ENCODE measurements around the gene CCNQ. TPM values are rescaled to one million over a fixed set of nuclear protein-coding genes. Genes with fewer than 3 reads are reported as not detected.
"Not testable (repeated sequence)": the region's sequence is repeated elsewhere in the genome, so short reads cannot be mapped to it uniquely, and the experiment has no call there.

Gene CCNQ
- total and polyA plus RNA-seq, 2 donors (not counting 3 experiments of a cell fraction or from before 2014, with no cell fraction given): 21.3 to 37.0 TPM

GRCh38 chrX:153608376-153608775 is 9.4 kb upstream of the CCNQ start:
- Histone ChIP-seq H3K4me1 (ENCODE audit: control insufficient read depth, extremely low read depth, insufficient read depth, low read length) (no peaks in the 10 kb centered on the region), H2AFZ (ENCODE audit: low read depth, low read length) (no peak overlapping the region), H3K9me1 (replicated peaks; ENCODE audit: control insufficient read depth, extremely low read depth, insufficient read depth, low read length) (no peaks in the 10 kb centered on the region), H3K36me3 (ENCODE audit: control insufficient read depth in 2 of 2, extremely low read depth in 1 of 2, insufficient read depth in 2 of 2, low read length in 2 of 2) (no peaks in the 10 kb centered on the region), H3K27ac (ENCODE audit: insufficient read depth, low read depth, low read length) (no peak overlapping the region), H3K4me2 (ENCODE audit: insufficient read depth, low read length) (no peak overlapping the region), H4K20me1 (replicated peaks; ENCODE audit: control insufficient read depth, extremely low read depth, insufficient read depth, low read length) (no peaks in the 10 kb centered on the region), H3K79me2 (ENCODE audit: control insufficient read depth, insufficient read depth, low read length) (no peaks in the 10 kb centered on the region), H3K9me3 (replicated peaks; ENCODE audit: control insufficient read depth, insufficient read depth, low read length) (no peaks in the 10 kb centered on the region), H3K4me3 (replicated peaks in 1 of 3; ENCODE audit: insufficient read depth in 1 of 3, low read depth in 1 of 3, low read length in 3 of 3) (no peak overlapping the region), H3K9ac (replicated peaks; ENCODE audit: extremely low read depth, insufficient read depth, low read length) (no peak overlapping the region), H3K27me3 (ENCODE audit: control insufficient read depth in 2 of 2, insufficient read depth in 2 of 2, low read length in 2 of 2) (peaks cover 4 to 5% of the 10 kb centered on the region in 2 experiments)
- TF ChIP-seq, protein P1, sequence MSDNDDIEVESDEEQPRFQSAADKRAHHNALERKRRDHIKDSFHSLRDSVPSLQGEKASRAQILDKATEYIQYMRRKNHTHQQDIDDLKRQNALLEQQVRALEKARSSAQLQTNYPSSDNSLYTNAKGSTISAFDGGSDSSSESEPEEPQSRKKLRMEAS (IDR thresholded peaks at IDR 0.05; ENCODE audit: insufficient read depth, insufficient read length): no peak
- ChIA-PET CTCF (interaction anchor here (2.5 kb wide), 1 partner anchor 41 kb away, joined by 12 read pairs; no protein-coding TSS in a partner anchor), POLR2A (no interaction called here)
- BruUV-seq (replicated peaks): no TSS peak
- FAIRE-seq (no peak), DNase-seq (ENCODE audit: low read depth, low spot score) (no peak)
- dilution Hi-C loops (cut with MboI; ENCODE audit: extremely low pct_ligation_motif_present, low sequenced_read_pairs) (no loop called here), intact Hi-C loops (cut with micrococcal nuclease) (no loop called here)

DNA sequence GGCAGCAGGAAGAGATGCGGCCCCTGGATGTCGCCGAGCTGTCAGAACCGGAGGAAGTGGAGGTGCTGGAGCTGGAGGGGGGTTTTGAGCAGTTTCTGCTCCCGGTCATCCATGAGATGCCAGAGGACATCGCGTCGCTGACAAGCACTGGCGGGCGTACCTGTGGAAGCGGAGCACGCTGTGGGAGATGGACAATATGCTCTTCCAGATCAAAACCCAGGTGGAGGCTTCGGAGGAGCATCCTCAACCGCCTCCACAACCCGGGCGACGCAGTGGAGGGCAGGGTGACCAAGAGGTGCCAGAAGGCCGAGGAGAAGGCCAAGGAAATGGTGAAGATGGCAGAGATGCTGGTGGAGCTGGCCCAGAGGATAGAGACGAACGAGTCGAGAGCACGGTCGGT is 7.6 kb upstream of the CCNQ start:
- BruUV-seq (replicated peaks): no TSS peak
- no peaks in the 10 kb centered on the region for H3K9me1 ChIP-seq (replicated peaks; ENCODE audit: control insufficient read depth, extremely low read depth, insufficient read depth, low read length)
- DNase-seq (ENCODE audit: low read depth, low spot score) (no peak), FAIRE-seq (no peak)
- dilution Hi-C loops (cut with MboI; ENCODE audit: extremely low pct_ligation_motif_present, low sequenced_read_pairs) (no loop called here), intact Hi-C loops (cut with micrococcal nuclease) (no loop called here)
- no peaks in the 10 kb centered on the region for H3K9me3 ChIP-seq (replicated peaks; ENCODE audit: control insufficient read depth, insufficient read depth, low read length)
- H4K20me1 ChIP-seq (replicated peaks; ENCODE audit: control insufficient read depth, extremely low read depth, insufficient read depth, low read length): no peaks in the 10 kb centered on the region
- no peak overlapping the region for H3K4me2 ChIP-seq (ENCODE audit: insufficient read depth, low read length)
- ChIA-PET POLR2A (no interaction called here), CTCF (interaction anchor here (0.8 to 2.3 kb wide), 3 partner anchors 30 to 62 kb away, joined by 3 to 9 read pairs (median 3); no protein-coding TSS in a partner anchor)
- no peaks in the 10 kb centered on the region for H3K79me2 ChIP-seq (ENCODE audit: control insufficient read depth, insufficient read depth, low read length)
- no peak overlapping the region for H3K4me3 ChIP-seq (replicated peaks in 1 of 3; ENCODE audit: insufficient read depth in 1 of 3, low read depth in 1 of 3, low read length in 3 of 3)
- H3K36me3 ChIP-seq (ENCODE audit: control insufficient read depth in 2 of 2, extremely low read depth in 1 of 2, insufficient read depth in 2 of 2, low read length in 2 of 2): no peaks in the 10 kb centered on the region
- no peak overlapping the region for H3K9ac ChIP-seq (replicated peaks; ENCODE audit: extremely low read depth, insufficient read depth, low read length)
- no peaks in the 10 kb centered on the region for H3K4me1 ChIP-seq (ENCODE audit: control insufficient read depth, extremely low read depth, insufficient read depth, low read length)
- H2AFZ ChIP-seq (ENCODE audit: low read depth, low read length): no peak overlapping the region
- peaks cover 2 to 4% of the 10 kb centered on the region in 2 experiments for H3K27me3 ChIP-seq (ENCODE audit: control insufficient read depth in 2 of 2, insufficient read depth in 2 of 2, low read length in 2 of 2)
- H3K27ac ChIP-seq (ENCODE audit: insufficient read depth, low read depth, low read length): no peak overlapping the region
- TF ChIP-seq, protein P2, sequence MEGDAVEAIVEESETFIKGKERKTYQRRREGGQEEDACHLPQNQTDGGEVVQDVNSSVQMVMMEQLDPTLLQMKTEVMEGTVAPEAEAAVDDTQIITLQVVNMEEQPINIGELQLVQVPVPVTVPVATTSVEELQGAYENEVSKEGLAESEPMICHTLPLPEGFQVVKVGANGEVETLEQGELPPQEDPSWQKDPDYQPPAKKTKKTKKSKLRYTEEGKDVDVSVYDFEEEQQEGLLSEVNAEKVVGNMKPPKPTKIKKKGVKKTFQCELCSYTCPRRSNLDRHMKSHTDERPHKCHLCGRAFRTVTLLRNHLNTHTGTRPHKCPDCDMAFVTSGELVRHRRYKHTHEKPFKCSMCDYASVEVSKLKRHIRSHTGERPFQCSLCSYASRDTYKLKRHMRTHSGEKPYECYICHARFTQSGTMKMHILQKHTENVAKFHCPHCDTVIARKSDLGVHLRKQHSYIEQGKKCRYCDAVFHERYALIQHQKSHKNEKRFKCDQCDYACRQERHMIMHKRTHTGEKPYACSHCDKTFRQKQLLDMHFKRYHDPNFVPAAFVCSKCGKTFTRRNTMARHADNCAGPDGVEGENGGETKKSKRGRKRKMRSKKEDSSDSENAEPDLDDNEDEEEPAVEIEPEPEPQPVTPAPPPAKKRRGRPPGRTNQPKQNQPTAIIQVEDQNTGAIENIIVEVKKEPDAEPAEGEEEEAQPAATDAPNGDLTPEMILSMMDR (IDR thresholded peaks at IDR 0.05; ENCODE audit: extremely low read depth in 1 of 2, insufficient read depth in 1 of 2, low read depth in 1 of 2, low read length in 2 of 2): no peak
- no peak for TF ChIP-seq GATA2 (IDR thresholded peaks at IDR 0.05; ENCODE audit: insufficient read depth, insufficient read length, low read depth, low read length)
- no peak for TF ChIP-seq POLR2A (IDR thresholded peaks at IDR 0.05; ENCODE audit: low read depth, low read length)
- TF ChIP-seq, protein P1 (IDR thresholded peaks at IDR 0.05; ENCODE audit: insufficient read depth, insufficient read length): no peak
- TF ChIP-seq JUN (IDR thresholded peaks at IDR 0.05; ENCODE audit: borderline replicate concordance, insufficient read depth, insufficient read length, low read depth): no peak
- no peak for TF ChIP-seq MYC (IDR thresholded peaks at IDR 0.05; ENCODE audit: low read depth, low read length)

GRCh38 chrX:153604666-153605380 is 5.9 kb upstream of the CCNQ start:
- H3K9ac ChIP-seq (replicated peaks; ENCODE audit: extremely low read depth, insufficient read depth, low read length); H3K4me3 ChIP-seq (replicated peaks in 1 of 3; ENCODE audit: insufficient read depth in 1 of 3, low read depth in 1 of 3, low read length in 3 of 3); intact Hi-C loops (cut with micrococcal nuclease); H3K79me2 ChIP-seq (ENCODE audit: control insufficient read depth, insufficient read depth, low read length); H2AFZ ChIP-seq (ENCODE audit: low read depth, low read length); H3K36me3 ChIP-seq (ENCODE audit: control insufficient read depth in 2 of 2, extremely low read depth in 1 of 2, insufficient read depth in 2 of 2, low read length in 2 of 2); dilution Hi-C loops (cut with MboI; ENCODE audit: extremely low pct_ligation_motif_present, low sequenced_read_pairs); H3K27ac ChIP-seq (ENCODE audit: insufficient read depth, low read depth, low read length); FAIRE-seq; H3K9me3 ChIP-seq (replicated peaks; ENCODE audit: control insufficient read depth, insufficient read depth, low read length); H3K27me3 ChIP-seq (ENCODE audit: control insufficient read depth in 2 of 2, insufficient read depth in 2 of 2, low read length in 2 of 2); H3K4me1 ChIP-seq (ENCODE audit: control insufficient read depth, extremely low read depth, insufficient read depth, low read length); H4K20me1 ChIP-seq (replicated peaks; ENCODE audit: control insufficient read depth, extremely low read depth, insufficient read depth, low read length); H3K4me2 ChIP-seq (ENCODE audit: insufficient read depth, low read length); BruUV-seq (replicated peaks); DNase-seq (ENCODE audit: low read depth, low spot score); POLR2A ChIA-PET; H3K9me1 ChIP-seq (replicated peaks; ENCODE audit: control insufficient read depth, extremely low read depth, insufficient read depth, low read length): not testable (repeated sequence)
- CTCF ChIA-PET: interaction anchor here (1.1 to 1.8 kb wide), 2 partner anchors 50 to 63 kb away, joined by 3 to 4 read pairs; no protein-coding TSS in a partner anchor
